Activated gamma-delta T cell treated with anti-CD3 and anti-CD28 coated beads, Interleukin-2, amount 50 U/mL, for 16 hours (primary cell): ENCODE measurements around the gene PNPO.

ENCODE experiments used
- DNase-seq: peaks from one replicate; pipeline ENCODE4 v3.0.0-alpha.2; 2020; ENCODE audit warnings: low read depth

PNPO gene

DNA sequence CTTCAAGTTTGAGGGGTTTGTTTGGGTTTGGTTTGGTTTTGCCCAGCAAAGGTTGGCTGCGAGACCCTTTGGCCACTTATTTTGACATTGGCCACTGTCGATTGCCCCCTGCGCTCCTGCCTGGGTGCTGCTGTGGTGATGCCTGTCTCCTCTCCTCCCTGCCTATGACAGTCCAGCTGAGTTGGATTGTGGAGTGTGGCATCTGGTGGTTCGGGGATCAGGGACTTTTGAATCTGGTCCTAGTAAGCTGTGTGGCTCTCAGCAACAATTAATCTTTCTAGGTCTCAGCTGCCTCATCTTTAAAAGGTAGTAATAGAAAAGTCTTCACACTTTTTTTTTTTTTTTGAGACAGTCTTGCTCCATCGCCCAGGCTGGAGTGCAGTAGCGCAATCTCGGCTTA, 56.7 kb downstream of the PNPO start:
- DNase-seq = no peak
